GM19463 (cell line): ENCODE data around the gene ARMC8.

ENCODE experiments used
- ATAC-seq: cut with Tn5 transposase; IDR thresholded peaks from one replicate; pipeline ENCODE4 v1.9.1; 2021; ENCODE audit warnings: mild to moderate bottlenecking, moderate library complexity; ENCODE audit not compliant: unreplicated experiment

Gene ARMC8

DNA sequence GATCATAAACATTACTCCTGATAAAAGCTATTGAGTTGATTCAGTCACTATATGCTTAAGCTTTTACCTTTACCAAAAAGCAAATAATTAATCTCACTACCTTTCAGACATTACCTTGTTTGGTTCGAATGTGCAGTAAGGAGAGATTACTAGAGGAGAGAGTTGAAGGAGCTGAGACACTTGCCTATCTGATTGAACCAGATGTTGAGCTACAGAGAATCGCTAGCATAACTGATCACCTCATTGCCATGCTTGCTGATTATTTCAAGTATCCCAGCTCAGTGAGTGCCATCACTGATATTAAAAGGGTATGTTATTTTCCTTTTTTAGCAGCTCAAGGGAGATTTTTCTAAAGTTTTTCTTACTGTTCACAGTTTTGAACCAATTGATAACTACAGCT is 54.6 kb downstream of the ARMC8 start:
- no peak for ATAC-seq

DNA sequence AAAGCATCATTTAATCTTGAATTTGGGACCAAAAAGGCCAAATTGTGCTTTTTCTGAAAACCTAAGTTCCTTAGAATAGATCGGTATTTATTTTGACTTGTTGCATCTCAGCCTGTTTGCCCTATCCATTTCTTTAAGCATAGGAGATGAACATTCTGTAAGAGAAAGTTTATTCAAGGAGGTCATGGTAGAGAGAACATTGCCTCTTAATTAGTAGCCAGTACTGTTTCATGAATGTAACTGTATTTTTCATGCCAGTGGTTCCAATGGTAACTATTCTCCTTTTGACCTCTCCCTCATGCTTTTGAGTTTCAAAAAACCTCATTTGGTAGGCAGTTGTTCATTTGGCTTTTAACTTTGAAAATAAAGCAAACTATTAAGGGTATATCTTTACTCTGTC is 55.4 kb downstream of the ARMC8 start:
- no peak for ATAC-seq

DNA sequence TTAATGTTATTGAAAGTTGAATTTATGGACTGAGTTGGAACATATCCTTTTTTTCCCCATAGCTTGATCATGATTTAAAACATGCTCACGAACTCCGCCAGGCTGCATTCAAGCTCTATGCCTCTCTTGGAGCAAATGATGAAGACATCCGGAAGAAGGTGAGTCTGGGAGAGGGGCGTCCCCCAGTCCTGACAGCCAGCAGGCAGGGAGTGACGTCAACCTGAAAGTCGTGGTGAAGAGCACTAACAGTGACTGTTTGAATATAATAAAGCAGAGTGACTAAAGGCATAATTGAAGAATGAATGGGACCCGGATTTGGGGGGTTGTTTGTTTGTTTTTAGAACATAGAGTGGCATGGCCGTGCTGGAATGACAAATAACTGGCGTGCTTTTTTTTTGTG is 57.9 kb downstream of the ARMC8 start:
- ATAC-seq = no peak

DNA sequence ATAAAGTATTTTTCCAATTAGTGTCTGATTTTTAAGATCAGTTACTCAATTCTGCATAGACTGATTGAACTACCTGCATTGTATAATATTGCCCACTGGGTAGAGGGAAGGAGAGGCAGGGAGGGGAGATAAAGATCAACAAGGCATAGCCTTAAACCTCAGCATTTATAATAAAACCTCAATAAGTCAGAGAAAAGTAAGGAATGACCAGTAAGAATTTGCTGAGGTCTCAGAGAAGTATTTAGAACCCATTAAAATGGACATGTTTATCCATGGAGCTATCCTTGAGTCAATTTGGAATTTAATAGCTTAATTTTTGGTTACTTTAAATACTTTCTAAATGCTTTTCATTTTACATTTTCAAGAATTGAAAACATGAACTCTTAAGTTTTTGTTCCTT is 62.5 kb downstream of the ARMC8 start:
- ATAC-seq = no peak

DNA sequence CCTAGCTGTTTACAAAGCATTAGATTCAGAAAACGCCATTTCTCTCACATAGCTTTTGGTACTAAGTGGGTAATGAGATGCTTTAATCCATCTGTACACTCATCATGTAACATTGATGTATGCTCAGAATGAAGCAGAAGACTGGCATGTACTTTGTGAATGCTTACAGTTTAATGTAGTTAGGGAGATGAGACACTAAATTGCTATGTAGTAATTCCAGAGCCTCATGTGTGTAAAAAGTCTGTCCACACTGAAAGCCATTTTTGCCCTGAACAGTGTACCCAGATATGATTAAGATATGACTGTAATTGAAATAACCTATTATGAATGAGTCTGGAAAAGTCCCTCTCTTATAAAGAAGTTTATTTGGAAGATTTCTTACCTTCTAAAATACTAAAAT is 66.5 kb downstream of the ARMC8 start:
- ATAC-seq = no peak

DNA sequence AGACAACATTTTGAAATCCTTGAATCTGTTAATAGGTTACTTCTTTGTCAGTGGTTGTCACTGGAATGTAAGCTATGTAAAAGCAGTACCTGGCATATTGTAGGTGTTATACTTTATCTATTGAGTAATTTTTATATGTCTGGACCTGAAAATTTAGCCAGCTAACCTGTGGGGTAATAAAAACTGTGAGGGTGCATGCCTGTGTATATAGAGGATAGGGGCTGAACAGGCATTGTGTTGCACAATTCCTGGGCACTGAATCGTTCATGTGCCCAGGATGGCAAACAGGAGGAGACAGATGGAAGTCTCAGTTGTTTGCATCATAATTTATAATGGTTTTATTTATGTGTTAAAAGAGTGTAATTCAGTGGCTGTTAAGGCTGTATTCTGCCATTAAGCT is 67.1 kb downstream of the ARMC8 start:
- ATAC-seq = no peak

DNA sequence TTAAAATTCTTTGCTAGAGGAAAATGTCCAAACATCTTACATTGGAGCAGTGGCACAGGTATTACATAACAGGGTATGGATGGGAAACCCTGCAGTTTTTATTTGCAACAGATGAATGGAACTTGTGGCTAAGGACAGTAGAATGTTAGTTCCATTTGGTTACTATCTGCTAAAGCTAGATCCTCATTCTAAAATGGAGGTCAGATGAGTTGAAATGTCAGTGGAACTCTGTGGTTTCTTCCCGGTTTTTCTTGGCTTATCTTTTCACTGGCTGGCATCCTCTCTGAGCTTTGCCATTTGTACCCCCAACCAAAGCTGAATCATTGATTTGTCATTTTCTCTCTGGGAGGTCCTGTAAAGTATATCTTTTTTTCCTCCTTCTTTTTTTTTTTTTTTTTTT is 68.9 kb downstream of the ARMC8 start:
- ATAC-seq = no peak

DNA sequence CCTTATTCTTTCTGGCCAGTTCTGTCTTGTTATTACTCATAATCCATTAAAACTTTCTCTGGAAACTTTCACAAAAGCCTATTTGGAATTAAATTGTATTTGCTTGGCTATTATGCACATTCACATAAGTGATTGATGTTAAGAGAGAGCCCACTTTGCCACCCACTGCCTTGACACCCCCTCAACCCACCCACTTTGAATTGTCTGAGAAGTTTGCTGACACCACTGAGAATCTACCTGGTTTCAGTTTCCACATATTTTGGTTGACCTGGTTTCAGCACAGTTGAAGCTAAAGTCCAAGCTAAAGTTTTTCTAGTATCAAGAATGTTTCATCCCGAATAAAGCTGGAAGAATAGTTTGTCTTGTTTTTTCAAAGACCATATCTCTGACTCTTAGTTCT is 70.9 kb downstream of the ARMC8 start:
- ATAC-seq = no peak

DNA sequence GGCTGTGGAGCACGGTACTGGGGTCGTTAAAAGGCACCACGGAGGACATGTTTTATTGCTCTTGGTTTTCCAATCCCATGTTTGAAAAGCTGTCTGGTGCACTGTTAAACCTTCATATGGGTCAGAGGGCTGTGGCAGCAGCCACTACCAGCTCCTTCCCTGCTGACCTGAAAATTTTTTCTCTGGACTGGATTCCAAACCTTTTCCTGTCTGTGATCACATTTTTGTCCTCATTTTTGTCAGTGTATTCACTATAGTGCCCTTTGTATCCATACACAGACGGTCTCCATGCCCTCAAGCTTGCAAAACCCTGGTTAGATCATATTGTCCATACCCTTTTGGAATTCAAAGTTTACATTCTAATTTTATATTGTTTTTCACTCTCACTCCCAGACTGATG is 72.0 kb downstream of the ARMC8 start:
- no peak for ATAC-seq

DNA sequence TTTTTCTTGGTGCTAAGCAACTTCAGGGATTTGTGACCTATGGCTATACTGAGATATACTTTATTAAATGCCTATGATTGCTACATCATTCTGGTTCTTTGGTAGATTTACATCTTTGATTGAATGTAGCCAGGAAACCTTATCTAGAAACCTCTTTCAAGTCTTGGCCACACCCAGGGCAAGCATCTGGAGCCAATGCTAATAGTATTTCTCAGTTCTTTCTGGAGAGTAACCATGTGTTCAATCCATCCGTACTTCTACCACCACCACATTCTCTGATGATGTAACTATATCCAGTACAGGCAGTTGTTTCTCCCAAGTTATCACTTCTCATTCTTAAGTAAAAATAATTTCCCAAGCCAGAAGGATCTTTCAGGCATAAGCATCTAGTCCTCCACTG is 73.5 kb downstream of the ARMC8 start:
- no peak for ATAC-seq

DNA sequence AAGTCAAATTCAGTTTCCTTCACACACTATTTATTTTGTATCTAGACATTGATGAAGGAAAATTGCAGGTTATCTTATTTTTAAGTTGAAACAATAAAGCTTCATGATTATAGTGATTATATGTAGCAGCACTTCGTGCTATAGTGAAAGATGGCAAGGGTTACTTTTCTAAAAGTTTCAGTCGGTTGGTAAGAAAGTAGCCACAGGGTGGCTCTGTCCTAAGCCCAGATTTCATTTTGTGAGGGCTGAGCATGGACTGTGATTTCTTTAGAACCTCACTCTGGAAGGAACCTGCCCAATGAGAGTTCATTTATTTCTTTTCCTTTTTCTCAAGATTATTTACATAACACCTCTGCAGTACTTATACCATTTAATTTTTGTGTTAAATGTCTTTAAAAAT is 76.0 kb downstream of the ARMC8 start:
- no peak for ATAC-seq

DNA sequence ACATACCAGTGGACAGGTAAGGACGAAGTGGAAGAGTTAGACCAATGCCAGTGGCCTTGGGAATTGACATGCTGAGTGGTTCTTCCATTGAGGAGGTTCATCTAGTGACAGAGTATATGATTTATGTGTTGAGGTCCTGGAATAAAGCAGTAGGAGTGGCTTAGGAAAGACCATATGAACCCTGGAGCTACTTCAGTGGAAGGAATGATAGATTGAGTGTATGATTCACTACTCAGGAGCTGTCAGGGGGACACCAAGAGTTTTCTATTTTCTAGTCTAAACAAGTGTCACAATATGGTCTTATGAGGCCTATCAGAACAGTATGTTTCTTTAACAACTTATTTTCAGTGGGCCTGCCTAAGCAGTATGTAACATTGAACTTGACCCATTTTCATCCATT is 78.6 kb downstream of the ARMC8 start:
- ATAC-seq = no peak

DNA sequence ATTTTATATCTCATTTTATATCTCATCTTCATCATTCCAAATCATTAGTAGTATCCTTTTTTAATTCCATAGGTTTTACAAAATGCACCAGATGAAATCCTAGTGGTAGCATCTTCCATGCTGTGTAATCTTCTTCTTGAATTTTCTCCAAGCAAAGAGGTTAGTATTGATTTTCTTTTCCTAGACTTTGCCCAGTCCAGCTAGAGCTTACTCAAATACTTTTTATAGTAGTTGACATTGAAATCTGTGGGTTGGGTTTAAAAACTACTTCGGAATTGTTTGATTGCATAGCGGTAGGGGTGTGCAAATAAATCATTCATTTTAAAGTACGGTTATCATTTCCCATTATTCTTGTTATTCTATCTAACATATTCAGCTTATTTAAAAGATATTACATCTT is 80.0 kb downstream of the ARMC8 start:
- no peak for ATAC-seq

DNA sequence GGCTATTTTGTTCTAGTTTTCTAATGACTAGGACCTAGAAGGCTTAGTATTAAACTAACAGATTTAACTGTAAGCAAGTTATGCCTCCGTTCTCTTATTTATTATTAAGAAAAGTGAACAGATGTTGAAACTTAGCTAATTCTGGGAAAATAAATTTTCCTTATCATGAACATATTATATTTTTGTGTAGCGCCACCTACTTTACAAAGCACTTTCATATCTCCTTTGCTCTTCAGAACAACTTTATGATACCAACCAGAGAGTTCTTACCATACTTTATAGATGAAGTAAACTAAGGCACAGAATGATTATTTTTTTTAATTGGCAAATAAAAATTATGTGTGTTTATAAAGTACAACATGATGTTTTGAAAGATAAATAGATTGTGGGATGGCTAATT is 83.1 kb downstream of the ARMC8 start:
- no peak for ATAC-seq

DNA sequence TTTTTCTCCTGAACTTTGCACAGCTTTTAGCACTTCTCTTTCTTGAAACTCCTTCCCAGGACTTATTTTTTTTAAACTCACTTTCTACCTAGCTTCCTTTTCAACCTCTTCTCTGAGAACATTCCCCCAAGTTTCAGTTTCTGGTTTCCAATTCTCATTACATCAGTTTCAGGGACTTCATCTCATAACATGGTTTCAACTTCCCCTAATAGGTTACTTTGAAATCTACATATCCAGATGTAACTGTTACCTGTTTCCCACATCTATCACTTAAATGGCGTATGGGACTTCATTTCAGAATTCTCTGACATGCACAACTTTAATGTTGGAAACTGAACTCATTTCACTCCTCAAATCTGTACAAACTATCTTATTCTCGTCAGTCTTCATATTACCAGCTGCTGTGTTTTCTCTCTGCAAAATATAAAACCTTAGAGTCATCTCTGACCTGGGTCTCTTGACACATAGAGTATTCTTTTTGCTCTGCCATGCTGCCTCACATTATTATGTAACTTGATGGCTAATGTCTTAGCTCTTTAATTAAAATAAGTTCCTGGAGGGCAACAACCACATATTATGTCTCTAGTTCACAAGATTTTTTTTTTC is 84.2 kb downstream of the ARMC8 start:
- ATAC-seq = peak; percentile 82

DNA sequence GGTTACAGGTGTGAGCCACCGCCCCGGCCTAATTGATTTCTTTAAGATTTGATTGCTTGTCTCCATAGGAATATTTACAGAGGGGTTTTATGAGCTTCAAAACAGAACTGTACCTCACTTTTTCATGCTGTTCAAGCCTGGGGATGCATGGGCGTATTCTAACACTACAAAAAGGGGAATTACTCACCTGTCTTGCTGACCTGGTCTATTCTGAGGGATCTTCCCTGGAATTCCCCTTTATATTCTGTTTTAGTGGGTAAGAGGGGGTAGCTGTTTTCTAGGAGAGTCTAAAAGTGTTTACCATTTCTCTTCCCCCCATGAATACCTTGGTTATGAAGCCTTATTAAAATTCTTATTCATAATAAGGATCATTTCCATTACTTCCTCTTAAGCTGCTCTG is 94.5 kb downstream of the ARMC8 start:
- no peak for ATAC-seq

DNA sequence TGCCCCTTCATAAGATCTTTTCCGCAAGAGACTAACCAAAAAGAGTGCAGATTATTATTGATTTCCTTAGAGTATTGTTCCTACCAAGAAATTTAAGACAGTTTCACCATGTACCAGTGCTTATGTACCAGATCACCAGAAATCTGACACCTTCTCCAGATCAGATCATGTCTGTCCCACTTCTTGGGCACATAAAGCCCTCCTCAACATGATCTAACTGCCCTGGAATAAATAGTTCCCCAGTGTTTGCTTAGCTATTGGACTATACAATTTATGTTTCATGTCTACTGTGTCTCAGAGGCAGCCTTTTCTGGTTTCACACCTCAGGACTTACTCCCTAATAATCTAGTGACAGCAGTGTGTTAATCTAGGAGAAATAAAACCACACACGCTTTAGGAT is 95.7 kb downstream of the ARMC8 start:
- no peak for ATAC-seq

DNA sequence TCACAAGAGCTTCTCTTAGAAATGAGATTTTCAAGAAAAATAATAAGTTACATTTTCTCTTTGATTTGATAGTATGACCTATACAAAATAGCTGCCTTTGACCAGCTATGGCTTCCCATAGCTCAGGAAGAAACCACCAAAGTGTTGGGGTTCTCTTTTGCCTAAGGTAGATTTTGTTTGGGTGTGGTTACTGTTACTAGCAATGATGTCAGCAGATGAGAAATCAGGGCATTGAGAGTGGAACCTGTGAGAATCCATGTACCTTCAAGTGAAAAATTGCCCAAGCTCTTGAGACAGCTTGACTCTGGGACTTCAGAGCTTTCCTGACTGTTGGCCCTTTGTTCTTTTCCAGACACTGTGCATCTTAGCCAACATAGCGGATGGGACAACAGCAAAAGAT is 97.0 kb downstream of the ARMC8 start:
- ATAC-seq = no peak

DNA sequence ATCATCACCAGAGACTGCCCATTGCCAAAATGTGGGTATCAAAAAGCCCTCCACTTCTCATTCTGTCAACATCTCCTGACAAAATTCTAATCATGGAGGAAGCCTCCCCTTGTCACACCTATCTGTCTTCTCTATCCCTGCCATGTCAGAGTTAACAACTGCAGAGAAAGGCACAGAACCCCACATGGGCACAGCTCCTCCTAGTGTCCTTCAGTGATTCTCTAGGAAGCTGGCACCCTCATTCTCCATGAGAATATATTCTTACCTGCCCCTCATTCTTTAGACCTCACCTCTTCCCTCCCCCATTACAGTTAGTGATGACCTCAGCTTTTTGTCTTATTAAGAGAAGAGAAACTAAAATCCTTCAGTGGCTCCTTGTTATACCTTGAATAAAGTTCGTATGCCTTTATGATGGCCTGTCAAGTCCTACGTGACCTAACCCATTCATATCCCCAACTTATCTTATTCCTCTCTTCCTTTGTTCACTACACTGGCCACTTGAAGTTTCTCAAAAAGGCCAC is 97.9 kb downstream of the ARMC8 start:
- ATAC-seq = no peak

DNA sequence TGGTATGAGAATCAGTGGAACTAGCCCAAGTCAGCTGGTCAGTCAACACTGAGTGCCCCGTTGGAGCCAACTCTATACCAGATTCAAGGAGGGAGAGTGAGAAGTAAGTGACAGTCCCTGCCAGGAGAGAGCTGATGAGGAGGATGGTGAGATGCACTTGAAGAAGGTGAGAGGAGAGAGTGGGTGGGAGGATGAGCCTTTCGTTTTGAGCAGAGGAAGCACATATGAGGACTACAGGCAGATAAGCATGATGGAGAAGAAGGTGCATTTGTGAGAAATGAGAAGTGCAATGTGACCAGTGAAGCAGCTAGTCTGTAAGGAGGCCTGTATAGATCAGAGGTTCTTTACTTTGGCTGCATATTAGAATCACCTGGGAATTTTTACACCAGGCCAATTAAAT is 102.2 kb downstream of the ARMC8 start:
- no peak for ATAC-seq

DNA sequence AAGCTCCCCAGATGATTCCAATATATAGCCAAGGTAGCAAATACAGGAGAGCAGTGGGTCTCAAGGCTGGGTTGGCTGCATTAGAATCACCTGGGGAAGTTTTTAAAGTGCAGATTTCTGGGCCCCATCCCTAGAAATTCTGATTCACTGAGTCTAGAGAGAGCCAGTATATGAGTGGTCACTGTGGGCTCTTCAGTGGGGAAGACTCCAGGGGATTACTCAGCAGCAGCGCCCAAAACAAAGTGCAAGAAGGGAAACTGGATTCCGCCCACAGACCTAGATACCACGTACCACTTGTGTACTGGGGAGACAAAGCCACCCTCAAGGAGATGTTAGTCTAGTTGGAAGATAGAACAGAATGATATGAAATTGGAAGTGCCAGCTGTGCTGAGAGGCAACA is 102.6 kb downstream of the ARMC8 start:
- ATAC-seq = no peak

DNA sequence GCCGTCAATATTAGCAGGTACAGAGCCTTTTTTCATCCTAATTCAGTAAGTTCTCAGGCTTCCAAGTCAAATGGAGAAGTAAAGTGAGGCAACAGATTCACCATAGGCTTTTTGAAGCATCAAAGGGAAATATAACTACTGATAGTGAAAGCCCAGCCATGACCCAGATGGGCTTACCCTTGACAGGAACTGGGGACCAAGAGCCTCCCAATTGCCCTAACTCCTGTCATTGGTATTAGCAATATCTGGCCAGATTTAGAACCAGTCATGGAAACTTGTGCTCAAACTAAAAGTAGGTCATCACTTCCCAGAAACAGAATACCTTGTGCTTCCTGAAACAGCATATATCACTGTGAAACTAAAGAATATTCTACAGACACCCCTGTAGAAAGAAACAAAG is 109.5 kb downstream of the ARMC8 start:
- no peak for ATAC-seq

DNA sequence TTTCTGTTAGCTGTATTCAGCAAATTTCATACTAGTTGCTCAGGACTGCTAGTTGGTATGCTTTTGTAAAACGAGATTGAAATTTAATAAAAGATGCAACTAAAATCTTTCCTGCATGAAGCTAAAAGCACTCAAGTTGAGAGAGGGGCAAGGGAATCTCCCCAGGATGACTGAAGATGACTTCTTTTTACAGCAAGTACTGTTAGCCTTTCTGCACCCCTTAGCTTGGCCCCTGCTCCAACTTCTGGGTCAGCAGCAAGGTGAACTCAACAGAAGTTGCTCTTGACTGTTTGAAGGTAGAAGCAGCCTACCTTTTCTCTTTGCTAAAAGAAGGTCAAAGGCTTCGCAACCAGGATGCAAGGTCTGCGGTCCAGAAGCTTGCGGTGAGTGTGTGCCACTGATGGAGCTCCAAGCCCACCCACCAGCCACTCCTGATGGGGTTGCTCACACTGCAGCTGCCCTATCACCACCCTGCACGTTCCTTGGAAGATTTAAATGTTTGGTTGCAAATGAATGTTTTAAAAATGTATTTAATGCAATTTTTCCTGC is 110.0 kb downstream of the ARMC8 start:
- ATAC-seq = no peak
